Measurements from ENCODE around the gene PUS7L.

The PUS7L gene

GRCh38 chr12:43676183-43676813, 82.3 kb downstream of the PUS7L start:
- peak; percentile 36; the same call in 1 of the 2 replicates for TF ChIP-seq PRDM1 (tag by site-specific recombination; IDR thresholded peaks at IDR 0.05)
- TF ChIP-seq ZNF677 (tag by site-specific recombination; IDR thresholded peaks at IDR 0.05): no peak; the same call in 1 of the 2 replicates
- no peak for TF ChIP-seq PRDM6 (tag by site-specific recombination; IDR thresholded peaks at IDR 0.05)
- no peak for TF ChIP-seq ZBTB11 (tag by site-specific recombination; conservative IDR thresholded peaks at IDR 0.05; ENCODE audit: low read depth)
- peak; percentile 37; the same call in 1 of the 2 replicates for TF ChIP-seq ZNF2 (tag by site-specific recombination; IDR thresholded peaks at IDR 0.05)
- peak; percentile 48 for TF ChIP-seq ZNF654 (tag by site-specific recombination; IDR thresholded peaks at IDR 0.05; ENCODE audit: low read depth)
- no peak for TF ChIP-seq ZNF214 (tag by site-specific recombination; IDR thresholded peaks at IDR 0.05; ENCODE audit: borderline replicate concordance)
- TF ChIP-seq IKZF3 (tag by site-specific recombination; IDR thresholded peaks at IDR 0.05): no peak
- TF ChIP-seq SALL2 (tag by site-specific recombination; IDR thresholded peaks at IDR 0.05; ENCODE audit: borderline replicate concordance): no peak
- no peak for TF ChIP-seq ZFHX2 (tag by site-specific recombination; conservative IDR thresholded peaks at IDR 0.05)
- TF ChIP-seq ZNF155 (tag by site-specific recombination; IDR thresholded peaks at IDR 0.05): no peak
- TF ChIP-seq GLIS1 (tag by site-specific recombination; IDR thresholded peaks at IDR 0.05): no peak
- TF ChIP-seq TCF7L2 (IDR thresholded peaks at IDR 0.05; ENCODE audit: borderline replicate concordance, low read depth, low read length): no peak
- CTCF ChIA-PET: interaction anchor here (0.6 to 1.0 kb wide), 3 partner anchors 15 to 91 kb away, joined by 3 to 5 read pairs (median 3); no protein-coding TSS in a partner anchor
- no peaks in the 10 kb centered on the region for H3K9me3 ChIP-seq (ENCODE audit: control insufficient read depth, insufficient read depth, low read depth, low read length)
- no peak overlapping the region for H3K4me3 ChIP-seq (ENCODE audit: low read depth, low read length)
- no peaks in the 10 kb centered on the region for H3K4me1 ChIP-seq (ENCODE audit: control insufficient read depth, insufficient read depth, low read length)
- POLR2A ChIA-PET: no interaction called here
- no peaks in the 10 kb centered on the region for H3K36me3 ChIP-seq (ENCODE audit: control insufficient read depth in 2 of 2, insufficient read depth in 1 of 2, low read length in 2 of 2)
- H3K27ac ChIP-seq (ENCODE audit: extremely low read depth, low read depth, low read length): no peak overlapping the region

GRCh38 chr12:43675048-43675904, 83.3 kb downstream of the PUS7L start:
- Histone ChIP-seq H3K9me3 (ENCODE audit: control insufficient read depth, insufficient read depth, low read depth, low read length) (no peaks in the 10 kb centered on the region), H3K36me3 (ENCODE audit: control insufficient read depth in 2 of 2, insufficient read depth in 1 of 2, low read length in 2 of 2) (no peaks in the 10 kb centered on the region), H3K4me3 (ENCODE audit: low read depth, low read length) (no peak overlapping the region), H3K27ac (ENCODE audit: extremely low read depth, low read depth, low read length) (no peak overlapping the region), H3K4me1 (ENCODE audit: control insufficient read depth, insufficient read depth, low read length) (no peaks in the 10 kb centered on the region)
- ChIA-PET CTCF (interaction anchor here (0.6 to 1.0 kb wide), 2 partner anchors 14 to 17 kb away, joined by 3 read pairs; no protein-coding TSS in a partner anchor), POLR2A (no interaction called here)
- TF ChIP-seq ZNF157 (tag by site-specific recombination; IDR thresholded peaks at IDR 0.05): no peak
- TF ChIP-seq ZNF585B (tag by site-specific recombination; IDR thresholded peaks at IDR 0.05): no peak
- TF ChIP-seq KLF8 (tag by site-specific recombination; IDR thresholded peaks at IDR 0.05): no peak
- no peak for TF ChIP-seq ZXDB (tag by site-specific recombination; IDR thresholded peaks at IDR 0.05)
- no peak for TF ChIP-seq TCF7L2 (IDR thresholded peaks at IDR 0.05; ENCODE audit: borderline replicate concordance, low read depth, low read length)
- no peak for TF ChIP-seq ZNF324 (tag by site-specific recombination; IDR thresholded peaks at IDR 0.05)
- TF ChIP-seq ZNF624 (tag by site-specific recombination; IDR thresholded peaks at IDR 0.05): no peak
- no peak for TF ChIP-seq ZNF169 (tag by site-specific recombination; IDR thresholded peaks at IDR 0.05)
- TF ChIP-seq ZNF692 (tag by site-specific recombination; IDR thresholded peaks at IDR 0.05): no peak
- no peak for TF ChIP-seq ZBTB7A (tag by site-specific recombination; IDR thresholded peaks at IDR 0.05; ENCODE audit: low read depth)
- no peak for TF ChIP-seq ZNF148 (tag by site-specific recombination; IDR thresholded peaks at IDR 0.05; ENCODE audit: borderline replicate concordance)
- TF ChIP-seq HOXD13 (CRISPR knock-in tag; IDR thresholded peaks at IDR 0.05; ENCODE audit: borderline replicate concordance): no peak
